ENCODE data around the gene PRDM11. TPM values are rescaled to one million over a fixed set of nuclear protein-coding genes. Genes with fewer than 3 reads are reported as not detected.

Gene PRDM11
- total and polyA plus RNA-seq, 4 experiments from 2014 or later = 0.30 to 8.5 (median 4.4) TPM

DNA sequence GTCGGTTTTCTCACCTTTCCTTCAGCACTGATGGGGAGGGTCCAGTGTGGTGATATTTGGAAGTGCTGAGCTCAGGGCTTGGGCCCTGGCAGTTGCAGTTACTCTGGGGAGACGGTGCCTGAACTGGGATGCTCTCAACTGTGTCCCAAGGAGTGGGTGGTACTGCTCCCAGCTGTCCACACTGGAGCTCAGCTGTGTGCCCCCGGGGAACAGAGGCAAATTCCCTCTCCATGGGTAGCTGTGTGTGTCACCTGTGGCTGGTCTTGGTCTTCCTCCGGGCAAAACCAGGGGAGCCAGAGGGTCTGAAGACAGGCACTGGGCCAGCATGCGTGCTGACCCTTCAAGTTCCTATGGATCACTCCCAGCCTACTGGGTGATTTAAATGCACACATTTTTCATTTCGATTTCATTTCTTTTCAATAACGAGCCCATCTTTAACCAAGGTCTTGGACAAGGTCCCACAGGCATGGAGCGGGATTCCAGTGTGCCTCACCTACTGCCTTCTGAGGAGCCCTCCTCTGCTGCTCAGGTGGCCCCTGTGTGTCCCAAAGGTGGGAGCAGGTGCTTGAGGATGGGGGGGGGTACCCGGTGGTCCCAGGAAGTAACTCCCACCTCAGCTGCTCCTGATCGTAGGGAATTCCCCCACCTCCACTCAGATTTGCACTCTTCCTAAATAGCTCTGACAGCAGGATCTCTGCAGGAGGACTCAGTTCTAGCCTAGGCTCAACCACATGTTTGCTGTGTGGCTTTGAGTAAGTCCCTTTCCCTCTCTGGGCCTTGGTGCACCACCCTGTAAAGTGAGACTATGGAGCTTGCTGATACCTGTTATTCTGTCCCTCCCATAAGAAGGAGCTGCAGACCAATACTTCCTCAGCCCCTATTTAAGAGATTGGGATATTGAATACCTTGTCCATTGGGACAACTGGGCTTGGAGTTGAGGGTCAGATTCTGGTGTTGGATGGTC is 16.8 kb downstream of the PRDM11 start:
- H3K36me3 Mint-ChIP-seq = no peaks in the 10 kb centered on the region
- no peak overlapping the region for H3K4me3 Mint-ChIP-seq
- ChIA-PET CTCF (ENCODE audit: partially characterized antibody) (interaction anchor here (1.2 kb wide), 1 partner anchor 129 kb away, joined by 3 read pairs; no protein-coding TSS in a partner anchor), POLR2A (ENCODE audit: partially characterized antibody) (no interaction called here)
- H3K27ac Mint-ChIP-seq = peak overlapping the region in 1 of 7 donors; percentile 35
- Histone ChIP-seq H3K27me3 (ENCODE audit: insufficient read depth, low read length) (no peaks in the 10 kb centered on the region), H3K4me3 (ENCODE audit: low read length in 2 of 2) (no peak overlapping the region), H3K36me3 (ENCODE audit: insufficient read depth, low read length) (no peaks in the 10 kb centered on the region), H3K4me1 (ENCODE audit: insufficient read depth, low read length) (no peaks in the 10 kb centered on the region), H3K9me3 (ENCODE audit: control insufficient read depth in 1 of 2, low read length in 2 of 2) (no peaks in the 10 kb centered on the region), H3K27ac (ENCODE audit: low read depth, low read length) (no peak overlapping the region)
- H3K27me3 Mint-ChIP-seq = no peaks in the 10 kb centered on the region
- H3K4me1 Mint-ChIP-seq = peaks cover 3 to 24% (median 9%) of the 10 kb centered on the region in 4 donors
- no peak for DNase-seq
- intact Hi-C loops (cut with micrococcal nuclease) = no loop called here
- no peaks in the 10 kb centered on the region for H3K9me3 Mint-ChIP-seq

- H3K27me3 Mint-ChIP-seq = no peaks in the 10 kb centered on the region
These were observed 17.6 kb downstream of the PRDM11 start for GRCh38 chr11:45163956-45164575.

GRCh38 chr11:45165386-45165785 is 18.9 kb downstream of the PRDM11 start:
- CTCF ChIA-PET (ENCODE audit: partially characterized antibody) = no interaction called here
- Histone ChIP-seq H3K4me3 (ENCODE audit: low read length in 2 of 2) (no peak overlapping the region), H3K27ac (ENCODE audit: low read depth, low read length) (no peak overlapping the region), H3K9me3 (ENCODE audit: control insufficient read depth in 1 of 2, low read length in 2 of 2) (no peaks in the 10 kb centered on the region), H3K27me3 (ENCODE audit: insufficient read depth, low read length) (no peaks in the 10 kb centered on the region), H3K4me1 (ENCODE audit: insufficient read depth, low read length) (no peaks in the 10 kb centered on the region), H3K36me3 (ENCODE audit: insufficient read depth, low read length) (no peaks in the 10 kb centered on the region)
- Mint-ChIP-seq H3K36me3 (peaks cover 0 to 3% of the 10 kb centered on the region in 2 donors), H3K4me3 (no peak overlapping the region), H3K4me1 (peaks cover 0 to 20% (median 9%) of the 10 kb centered on the region in 4 donors), H3K27ac (no peak overlapping the region), H3K9me3 (no peaks in the 10 kb centered on the region), H3K27me3 (no peaks in the 10 kb centered on the region)
- DNase-seq = no peak
- POLR2A ChIA-PET (ENCODE audit: partially characterized antibody) = no interaction called here
- intact Hi-C loops (cut with micrococcal nuclease) = no loop called here

More at GRCh38 chr11:45163956-45164575, 17.6 kb downstream of the PRDM11 start:
- Histone ChIP-seq H3K27ac (ENCODE audit: low read depth, low read length) (no peak overlapping the region), H3K27me3 (ENCODE audit: insufficient read depth, low read length) (no peaks in the 10 kb centered on the region), H3K4me3 (ENCODE audit: low read length in 2 of 2) (no peak overlapping the region), H3K4me1 (ENCODE audit: insufficient read depth, low read length) (no peaks in the 10 kb centered on the region), H3K9me3 (ENCODE audit: control insufficient read depth in 1 of 2, low read length in 2 of 2) (no peaks in the 10 kb centered on the region), H3K36me3 (ENCODE audit: insufficient read depth, low read length) (no peaks in the 10 kb centered on the region)
- intact Hi-C loops (cut with micrococcal nuclease) = no loop called here
- CTCF ChIA-PET (ENCODE audit: partially characterized antibody) = no interaction called here
- Mint-ChIP-seq H3K36me3 (no peaks in the 10 kb centered on the region), H3K9me3 (no peaks in the 10 kb centered on the region), H3K4me1 (peaks cover 0 to 24% (median 7%) of the 10 kb centered on the region in 4 donors), H3K4me3 (no peak overlapping the region), H3K27ac (no peak overlapping the region)
- POLR2A ChIA-PET (ENCODE audit: partially characterized antibody) = no interaction called here
- DNase-seq = no peak

- Histone ChIP-seq H3K4me1 (ENCODE audit: insufficient read depth, low read length) (no peaks in the 10 kb centered on the region), H3K4me3 (ENCODE audit: low read length in 2 of 2) (no peak overlapping the region), H3K9me3 (ENCODE audit: control insufficient read depth in 1 of 2, low read length in 2 of 2) (no peaks in the 10 kb centered on the region), H3K36me3 (ENCODE audit: insufficient read depth, low read length) (no peaks in the 10 kb centered on the region), H3K27me3 (ENCODE audit: insufficient read depth, low read length) (no peaks in the 10 kb centered on the region), H3K27ac (ENCODE audit: low read depth, low read length) (no peak overlapping the region)
- intact Hi-C loops (cut with micrococcal nuclease) = no loop called here
- no peaks in the 10 kb centered on the region for H3K27me3 Mint-ChIP-seq
- H3K36me3 Mint-ChIP-seq = peaks cover 0 to 4% of the 10 kb centered on the region in 2 donors
- H3K9me3 Mint-ChIP-seq = no peaks in the 10 kb centered on the region
- H3K4me1 Mint-ChIP-seq = peaks cover 0 to 20% (median 9%) of the 10 kb centered on the region in 4 donors
- ChIA-PET POLR2A (ENCODE audit: partially characterized antibody) (no interaction called here), CTCF (ENCODE audit: partially characterized antibody) (no interaction called here)
- DNase-seq = no peak
- no peak overlapping the region for H3K27ac Mint-ChIP-seq
- H3K4me3 Mint-ChIP-seq = no peak overlapping the region
These were observed 19.6 kb downstream of the PRDM11 start for GRCh38 chr11:45165806-45166603.

DNA sequence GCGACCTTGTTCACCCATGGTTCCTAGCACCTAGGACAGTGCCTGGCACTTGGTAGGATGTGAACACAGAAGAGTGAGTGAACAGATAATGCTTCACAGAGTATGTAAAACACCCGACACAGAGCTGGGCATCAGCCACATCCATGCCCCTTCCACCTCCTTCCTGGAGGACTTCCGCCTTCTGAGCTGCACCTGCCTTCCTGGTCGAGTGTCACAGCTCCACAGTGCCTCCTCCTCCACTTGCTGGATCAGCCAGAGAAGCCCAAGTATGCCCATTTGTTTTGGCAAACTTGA is 20.1 kb downstream of the PRDM11 start:
- CTCF ChIA-PET (ENCODE audit: partially characterized antibody) = no interaction called here
- intact Hi-C loops (cut with micrococcal nuclease) = no loop called here
- Histone ChIP-seq H3K4me3 (ENCODE audit: low read length in 2 of 2) (no peak overlapping the region), H3K9me3 (ENCODE audit: control insufficient read depth in 1 of 2, low read length in 2 of 2) (no peaks in the 10 kb centered on the region), H3K4me1 (ENCODE audit: insufficient read depth, low read length) (no peaks in the 10 kb centered on the region), H3K27ac (ENCODE audit: low read depth, low read length) (no peak overlapping the region), H3K27me3 (ENCODE audit: insufficient read depth, low read length) (no peaks in the 10 kb centered on the region), H3K36me3 (ENCODE audit: insufficient read depth, low read length) (no peaks in the 10 kb centered on the region)
- no peak for DNase-seq
- Mint-ChIP-seq H3K9me3 (no peaks in the 10 kb centered on the region), H3K4me1 (peaks cover 0 to 20% (median 9%) of the 10 kb centered on the region in 4 donors), H3K36me3 (peaks cover 0 to 4% of the 10 kb centered on the region in 2 donors), H3K4me3 (no peak overlapping the region), H3K27ac (no peak overlapping the region), H3K27me3 (no peaks in the 10 kb centered on the region)
- POLR2A ChIA-PET (ENCODE audit: partially characterized antibody) = no interaction called here

DNA sequence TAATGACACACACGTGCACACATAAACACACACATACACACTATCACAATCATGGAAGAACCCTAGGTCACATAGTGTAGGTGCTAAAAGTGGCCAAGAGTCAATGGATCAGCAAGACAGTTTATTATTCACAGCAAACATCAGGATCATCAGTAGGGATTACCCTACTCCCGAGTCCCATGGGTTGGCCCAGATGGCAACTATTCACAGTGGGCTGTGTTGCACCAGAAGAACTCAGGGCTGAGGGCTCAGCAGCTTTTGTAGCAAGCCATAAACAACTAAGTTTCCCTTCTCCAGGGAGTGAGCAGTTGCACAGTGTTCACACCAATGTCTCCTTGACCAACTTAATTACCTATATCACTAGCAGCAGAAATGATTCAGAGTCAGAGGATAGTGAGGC is 20.8 kb downstream of the PRDM11 start:
- no peaks in the 10 kb centered on the region for H3K36me3 ChIP-seq (ENCODE audit: insufficient read depth, low read length)
- DNase-seq = no peak
- intact Hi-C loops (cut with micrococcal nuclease) = no loop called here
- POLR2A ChIA-PET (ENCODE audit: partially characterized antibody) = no interaction called here
- Mint-ChIP-seq H3K4me3 (no peak overlapping the region), H3K27me3 (no peaks in the 10 kb centered on the region), H3K36me3 (peaks cover 0 to 4% of the 10 kb centered on the region in 2 donors), H3K4me1 (peaks cover 0 to 20% (median 8%) of the 10 kb centered on the region in 4 donors), H3K27ac (no peak overlapping the region), H3K9me3 (no peaks in the 10 kb centered on the region)
- H3K9me3 ChIP-seq (ENCODE audit: control insufficient read depth in 1 of 2, low read length in 2 of 2) = no peaks in the 10 kb centered on the region
- CTCF ChIA-PET (ENCODE audit: partially characterized antibody) = no interaction called here
- no peaks in the 10 kb centered on the region for H3K4me1 ChIP-seq (ENCODE audit: insufficient read depth, low read length)
- no peak overlapping the region for H3K4me3 ChIP-seq (ENCODE audit: low read length in 2 of 2)
- no peak overlapping the region for H3K27ac ChIP-seq (ENCODE audit: low read depth, low read length)
- H3K27me3 ChIP-seq (ENCODE audit: insufficient read depth, low read length) = no peaks in the 10 kb centered on the region

Data from CD4-positive, alpha-beta memory T cell (primary cell).